ENCODE measurements around the gene RPL31.

RPL31 gene

GRCh38 chr2:101037161-101037755 lies 35.2 kb downstream of the RPL31 start:
- DNase-seq (ENCODE audit: low read depth) = no peak
- in situ Hi-C loops (cut with HindIII; ENCODE audit: low sequenced_read_pairs) = no loop called here
- H3K4me3 ChIP-seq (ENCODE audit: low read depth, low read length) = no peak overlapping the region
- TF ChIP-seq CTCF (IDR thresholded peaks at IDR 0.05; ENCODE audit: low read depth, low read length, missing control alignments) = no peak

GRCh38 chr2:101038455-101039255 lies 36.6 kb downstream of the RPL31 start:
- DNase-seq (ENCODE audit: low read depth) = no peak
- no peak overlapping the region for H3K4me3 ChIP-seq (ENCODE audit: low read depth, low read length)
- in situ Hi-C loops (cut with HindIII; ENCODE audit: low sequenced_read_pairs) = no loop called here
- TF ChIP-seq CTCF (IDR thresholded peaks at IDR 0.05; ENCODE audit: low read depth, low read length, missing control alignments) = peak; percentile 40

- TF ChIP-seq CTCF (IDR thresholded peaks at IDR 0.05; ENCODE audit: low read depth, low read length, missing control alignments) = no peak
- no peak for DNase-seq (ENCODE audit: low read depth)
- in situ Hi-C loops (cut with HindIII; ENCODE audit: low sequenced_read_pairs) = no loop called here
- no peak overlapping the region for H3K4me3 ChIP-seq (ENCODE audit: low read depth, low read length)
Measured at GRCh38 chr2:101040072-101040471, 38.0 kb downstream of the RPL31 start.

- H3K4me3 ChIP-seq (ENCODE audit: low read depth, low read length) = no peak overlapping the region
Measured at GRCh38 chr2:101040761-101041160, 38.7 kb downstream of the RPL31 start.

GRCh38 chr2:101041413-101041812 lies 39.3 kb downstream of the RPL31 start:
- in situ Hi-C loops (cut with HindIII; ENCODE audit: low sequenced_read_pairs) = no loop called here
- TF ChIP-seq CTCF (IDR thresholded peaks at IDR 0.05; ENCODE audit: low read depth, low read length, missing control alignments) = no peak
- DNase-seq (ENCODE audit: low read depth) = no peak
- H3K4me3 ChIP-seq (ENCODE audit: low read depth, low read length) = no peak overlapping the region

More at GRCh38 chr2:101040761-101041160, 38.7 kb downstream of the RPL31 start:
- no peak for DNase-seq (ENCODE audit: low read depth)
- TF ChIP-seq CTCF (IDR thresholded peaks at IDR 0.05; ENCODE audit: low read depth, low read length, missing control alignments) = no peak
- in situ Hi-C loops (cut with HindIII; ENCODE audit: low sequenced_read_pairs) = no loop called here

- in situ Hi-C loops (cut with HindIII; ENCODE audit: low sequenced_read_pairs) = no loop called here
- TF ChIP-seq CTCF (IDR thresholded peaks at IDR 0.05; ENCODE audit: low read depth, low read length, missing control alignments) = no peak
- no peak overlapping the region for H3K4me3 ChIP-seq (ENCODE audit: low read depth, low read length)
- DNase-seq (ENCODE audit: low read depth) = no peak
Measured at GRCh38 chr2:101045330-101045729, 43.2 kb downstream of the RPL31 start.
